Sciatic nerve (tissue), 2 donors: ENCODE results near the gene PTGR3. TPM values are rescaled to one million over a fixed set of nuclear protein-coding genes. Genes with fewer than 3 reads are reported as not detected.

Source experiments
- ATAC-seq: fragments of 200-7000 bp; cut with Tn5 transposase; one replicate; pipeline ENCODE4 v1.9.1; 2020; ENCODE audit warnings: mild to moderate bottlenecking, moderate library complexity
- DNase-seq: peaks from one replicate; pipeline ENCODE4 v3.0.0-alpha.2; 2020; ENCODE audit warnings: low spot score
- intact Hi-C: fragments of 100-400 bp; cut with DNase I; formaldehyde crosslinking; loops from one replicate; pipeline ENCODE4 v1.14.2; 2022
- total RNA-seq: library from RNA; stranded (reverse); fragmentation: NEBNext Ultra II Directional; extraction: Animal tissue kit (Norgen Biotek cat#: 25700); gene quantifications from one replicate; pipeline ENCODE4 v1.2.1, GENCODE V29; 2021
- donor health status: DM: no; HTN: no; CAD: no.
- donor health status: DM: no; HTN: no; CAD: no.

The PTGR3 gene
- total RNA-seq, 1 donor from 2014 or later = 31.6 TPM

DNA sequence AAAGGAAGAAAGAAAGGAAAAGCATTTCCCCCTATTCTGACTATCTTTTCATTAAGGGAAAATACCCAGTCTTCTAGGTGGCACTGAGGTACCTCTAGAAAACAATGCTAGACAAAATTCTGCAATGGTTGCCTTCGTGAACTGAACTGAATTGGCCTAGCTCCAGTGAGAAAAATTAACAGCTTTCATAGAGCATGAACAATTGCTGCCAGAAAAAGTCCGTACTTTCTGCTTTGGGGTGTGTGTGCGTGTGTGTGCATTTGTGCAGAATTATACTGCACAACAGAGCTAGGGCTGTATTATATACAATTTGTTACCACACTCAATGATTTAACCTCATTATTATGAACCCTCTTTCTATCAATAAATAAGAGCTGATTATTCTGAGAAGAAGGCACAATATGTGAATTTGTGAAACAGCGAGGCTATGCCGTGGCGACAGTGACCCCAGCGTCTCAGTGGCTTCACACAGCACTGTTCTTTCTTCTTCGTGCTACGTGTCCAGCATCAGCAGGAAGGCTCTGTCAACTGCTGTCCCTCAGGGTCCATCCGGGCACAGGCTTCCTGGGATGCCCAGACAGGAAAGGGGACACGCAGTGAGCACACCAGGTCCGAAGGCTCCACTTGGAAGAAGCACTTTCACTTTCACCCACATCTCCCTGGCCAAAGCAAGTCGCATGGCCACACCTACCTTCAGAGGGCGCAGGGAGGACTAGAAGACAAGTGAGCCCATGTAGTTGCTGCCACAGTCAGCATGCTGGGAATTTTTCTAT, 47.5 kb downstream of the PTGR3 start:
- intact Hi-C loops = no loop called here
- ATAC-seq (peak; percentile 49), DNase-seq (no peak)

DNA sequence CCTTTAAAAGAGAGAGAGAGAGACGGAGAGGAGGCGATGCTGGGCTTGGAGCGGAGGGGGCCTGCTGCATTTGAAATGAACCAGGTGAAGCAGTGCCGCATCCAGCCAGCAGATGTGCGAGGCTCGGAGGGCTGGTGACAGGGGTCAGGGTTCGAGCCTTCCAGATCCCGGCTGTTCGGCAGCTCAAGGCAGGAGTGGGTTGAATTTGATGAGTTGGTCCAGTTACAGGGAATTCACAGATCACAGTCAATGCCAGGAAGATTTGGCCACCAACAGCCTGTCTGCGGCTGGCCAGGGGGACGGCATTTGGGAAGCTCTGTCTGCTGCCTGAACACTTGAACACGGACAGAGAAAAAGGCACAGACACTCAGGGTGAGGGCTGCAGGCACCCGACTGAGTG, 48.6 kb downstream of the PTGR3 start:
- intact Hi-C loops = no loop called here
- ATAC-seq (peak; percentile 16), DNase-seq (no peak)

DNA sequence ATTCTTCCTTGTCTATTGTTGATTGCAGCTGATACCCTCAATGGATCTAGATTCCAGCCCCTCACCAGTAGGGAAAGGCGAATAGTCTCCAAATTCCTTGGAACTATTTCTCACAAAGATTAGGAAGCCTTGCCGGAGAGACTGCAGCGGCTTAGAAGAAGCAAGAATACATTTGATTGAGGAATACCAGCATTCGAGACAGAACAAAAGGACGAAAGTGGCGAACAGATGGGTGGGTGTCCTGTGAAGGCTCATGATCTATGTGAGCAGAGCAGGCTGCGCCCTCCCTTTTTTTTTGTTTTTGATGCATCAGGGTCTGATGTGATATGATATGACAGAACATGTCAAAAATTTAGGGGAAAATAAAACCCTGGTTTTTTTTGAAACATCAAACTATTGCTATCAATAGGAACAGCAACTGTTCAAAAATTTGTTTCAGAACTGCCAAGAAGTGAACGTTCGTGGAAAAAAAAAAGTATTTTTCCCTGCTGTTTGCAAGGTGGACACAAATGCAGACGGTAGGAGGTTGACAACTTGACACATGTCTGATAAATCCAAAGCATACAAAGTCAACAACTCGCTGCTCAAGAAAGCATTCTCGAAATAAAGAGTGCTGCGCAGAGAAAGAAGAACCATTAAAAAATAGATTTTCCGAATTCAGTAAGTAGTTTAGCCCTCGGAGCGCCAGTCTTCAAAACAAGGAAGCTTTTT, 49.1 kb downstream of the PTGR3 start:
- no peak for ATAC-seq
- intact Hi-C loops = no loop called here
- no peak for DNase-seq

DNA sequence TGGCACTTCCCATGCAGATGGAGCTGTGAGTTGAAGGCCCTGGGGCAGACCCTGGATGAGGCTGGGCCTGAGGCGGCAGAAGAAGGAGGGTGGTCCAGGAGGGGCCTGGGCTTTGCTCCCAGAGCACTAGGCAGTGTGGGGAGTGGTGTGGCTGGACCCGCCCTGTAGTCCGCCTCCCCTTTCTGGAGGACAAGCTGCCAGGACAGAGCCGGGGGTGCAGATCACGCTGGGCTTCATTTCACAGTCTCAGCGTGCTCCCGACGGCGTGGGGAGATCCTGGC, 49.8 kb downstream of the PTGR3 start:
- intact Hi-C loops = no loop called here
- DNase-seq (no peak), ATAC-seq (peak; percentile 13)

Other genes starting within 250 kb of the PTGR3 start
- 25.4 TPM for gene TSHZ1, start 1.7 kb upstream of the PTGR3 start, total RNA-seq
- not detected for gene SMIM21, start 218.6 kb upstream of the PTGR3 start, total RNA-seq